H9 (cell line): ENCODE results near the gene DNAJC9. TPM values are rescaled to one million over a fixed set of nuclear protein-coding genes. Genes with fewer than 3 reads are reported as not detected.

Source experiments
- DNase-seq: peaks from one replicate; pipeline ENCODE4 v3.0.0-alpha.2; 2017
- H2AFZ ChIP-seq: one replicate; pipeline ENCODE4 v1.6.1; 2013; ENCODE audit warnings: mild to moderate bottlenecking, low read length, control low read depth, moderate library complexity
- H2AK5ac ChIP-seq: 2 replicates; pipeline ENCODE4 v1.6.1; 2013; ENCODE audit warnings: low read length, control low read depth, mixed read lengths; ENCODE audit not compliant: insufficient read length
- H2BK120ac ChIP-seq: one replicate; pipeline ENCODE4 v1.6.1; 2013; ENCODE audit warnings: low read depth, mild to moderate bottlenecking, low read length, control low read depth, inconsistent platforms; ENCODE audit not compliant: poor library complexity, severe bottlenecking
- H2BK12ac ChIP-seq: 2 replicates; pipeline ENCODE4 v1.6.1; 2013; ENCODE audit warnings: low read length, control low read depth, mixed read lengths, low read depth; ENCODE audit not compliant: insufficient read length
- H2BK15ac ChIP-seq: 2 replicates; pipeline ENCODE4 v1.6.1; 2013; ENCODE audit warnings: low read depth, low read length, control low read depth
- H2BK20ac ChIP-seq: one replicate; pipeline ENCODE4 v1.6.1; 2013; ENCODE audit warnings: low read depth, mild to moderate bottlenecking, low read length, control low read depth, inconsistent platforms; ENCODE audit not compliant: poor library complexity, severe bottlenecking
- H2BK5ac ChIP-seq: 2 replicates; pipeline ENCODE4 v1.6.1; 2013; ENCODE audit warnings: low read length, control low read depth, mixed read lengths; ENCODE audit not compliant: insufficient read length
- H3K14ac ChIP-seq: 2 replicates; pipeline ENCODE4 v1.6.1; 2013; ENCODE audit warnings: low read length, control low read depth; ENCODE audit not compliant: insufficient read depth
- H3K18ac ChIP-seq: 2 replicates; pipeline ENCODE4 v1.6.1; 2013; ENCODE audit warnings: low read depth, mild to moderate bottlenecking, mixed read lengths, low read length, control low read depth; ENCODE audit not compliant: insufficient read length
- H3K23ac ChIP-seq: 2 replicates; pipeline ENCODE4 v1.6.1; 2013; ENCODE audit warnings: low read length, control low read depth, mixed read lengths, low read depth; ENCODE audit not compliant: insufficient read length
- H3K23me2 ChIP-seq: 2 replicates; pipeline ENCODE4 v1.6.1; 2013; ENCODE audit warnings: low read depth, mild to moderate bottlenecking, mixed read lengths, low read length, control low read depth; ENCODE audit not compliant: insufficient read length, poor library complexity, severe bottlenecking
- H3K27ac ChIP-seq: 2 replicates; pipeline ENCODE4 v1.5.1; 2013; ENCODE audit warnings: low read length, control low read depth, mixed read lengths, low read depth; ENCODE audit not compliant: insufficient read length
- H3K27me3 ChIP-seq: 2 replicates; pipeline ENCODE4 v1.6.1; 2013; ENCODE audit warnings: low read length, control low read depth, inconsistent platforms; ENCODE audit not compliant: insufficient read depth
- H3K4ac ChIP-seq: 2 replicates; pipeline ENCODE4 v1.6.1; 2013; ENCODE audit warnings: low read depth, mild to moderate bottlenecking, control low read depth, inconsistent platforms, low read length, moderate library complexity
- H3K4me1 ChIP-seq: 2 replicates; pipeline ENCODE4 v1.6.1; 2013; ENCODE audit warnings: low read length, control low read depth, inconsistent platforms; ENCODE audit not compliant: insufficient read depth
- H3K4me2 ChIP-seq: 2 replicates; pipeline ENCODE4 v1.6.1; 2013; ENCODE audit warnings: low read length, control low read depth, mixed read lengths; ENCODE audit not compliant: insufficient read length, insufficient read depth
- H3K56ac ChIP-seq: 2 replicates; pipeline ENCODE4 v1.6.1; 2013; ENCODE audit warnings: low read depth, mild to moderate bottlenecking, mixed read lengths, low read length, control low read depth; ENCODE audit not compliant: insufficient read length
- H3K79me1 ChIP-seq: 2 replicates; pipeline ENCODE4 v1.6.1; 2013; ENCODE audit warnings: low read depth, mild to moderate bottlenecking, moderate library complexity, low read length, control low read depth, inconsistent platforms; ENCODE audit not compliant: insufficient read depth, poor library complexity, severe bottlenecking
- H3K79me2 ChIP-seq: 2 replicates; pipeline ENCODE4 v1.6.1; 2013; ENCODE audit warnings: low read length, control low read depth, inconsistent platforms; ENCODE audit not compliant: insufficient read depth
- H3K9ac ChIP-seq: 2 replicates; pipeline ENCODE4 v1.6.1; 2013; ENCODE audit warnings: low read length, control low read depth, mixed read lengths; ENCODE audit not compliant: insufficient read length; ENCODE audit errors: extremely low read depth
- H3K9me3 ChIP-seq: one replicate; pipeline ENCODE4 v1.6.1; 2013; ENCODE audit warnings: low read depth, low read length, inconsistent platforms; ENCODE audit not compliant: control insufficient read depth
- H3T11ph ChIP-seq: one replicate; pipeline ENCODE4 v1.6.1; 2013; ENCODE audit warnings: mild to moderate bottlenecking, low read length, control low read depth, inconsistent platforms
- H4K20me1 ChIP-seq: one replicate; pipeline ENCODE4 v1.6.1; 2013; ENCODE audit not compliant: control insufficient read depth, insufficient read length, insufficient read depth
- H4K5ac ChIP-seq: 2 replicates; pipeline ENCODE4 v1.6.1; 2013; ENCODE audit warnings: low read depth, mild to moderate bottlenecking, mixed read lengths, low read length, control low read depth; ENCODE audit not compliant: insufficient read length
- H4K8ac ChIP-seq: replicated peaks from 2 replicates; pipeline ENCODE4 v1.6.1; 2013; ENCODE audit warnings: low read length, control low read depth, mixed read lengths, low read depth; ENCODE audit not compliant: insufficient read length
- H4K91ac ChIP-seq: 2 replicates; pipeline ENCODE4 v1.6.1; 2013; ENCODE audit warnings: low read depth, mild to moderate bottlenecking, moderate library complexity, mixed read lengths, low read length, control low read depth; ENCODE audit not compliant: insufficient read length
- H3K27ac Mint-ChIP-seq, 3 experiments: 2 replicates in 2 of 3; 3 replicates in 1 of 3; pipeline ENCODE4 v1.8.0; 2020 to 2021; ENCODE audit warnings: mixed read lengths in 3 of 3, mild to moderate bottlenecking in 1 of 3, moderate library complexity in 1 of 3
- H3K27me3 Mint-ChIP-seq: 2 replicates; pipeline ENCODE4 v1.8.0; 2021; ENCODE audit warnings: low read depth, mild to moderate bottlenecking, moderate library complexity, mixed read lengths
- H3K36me3 Mint-ChIP-seq, 3 experiments: 2 replicates in 2 of 3; 3 replicates in 1 of 3; pipeline ENCODE4 v1.8.0; 2020 to 2021; ENCODE audit warnings: low read depth in 3 of 3, mixed read lengths in 3 of 3; ENCODE audit not compliant: insufficient read depth in 1 of 3
- H3K4me1 Mint-ChIP-seq, 2 experiments: 2 replicates each; pipeline ENCODE4 v1.8.0; 2020; ENCODE audit warnings: mixed read lengths in 2 of 2
- H3K4me3 Mint-ChIP-seq, 2 experiments: 2 replicates in 1 of 2; 3 replicates in 1 of 2; pipeline ENCODE4 v1.8.0; 2020 to 2021; ENCODE audit warnings: mild to moderate bottlenecking in 2 of 2, mixed read lengths in 2 of 2, moderate library complexity in 1 of 2
- H3K9me3 Mint-ChIP-seq, 2 experiments: 2 replicates in 1 of 2; 3 replicates in 1 of 2; pipeline ENCODE4 v1.8.0; 2020; ENCODE audit warnings: mild to moderate bottlenecking in 2 of 2, mixed read lengths in 2 of 2, moderate library complexity in 1 of 2
- total RNA-seq: library from RNA; stranded (reverse); gene quantifications from 2 replicates; pipeline ENCODE4 v1.2.1, GENCODE V29; 2021
- TF ChIP-seq, protein P1 (sequence below): fragments of 200-600 bp; sonication (generic); conservative IDR thresholded peaks from 3 replicates; pipeline ENCODE4 v1.8.0; 2021; ENCODE audit warnings: antibody characterized with exemption, mild to moderate bottlenecking

The DNAJC9 gene
- total RNA-seq, 1 experiment from 2014 or later: 45.7 TPM

DNA sequence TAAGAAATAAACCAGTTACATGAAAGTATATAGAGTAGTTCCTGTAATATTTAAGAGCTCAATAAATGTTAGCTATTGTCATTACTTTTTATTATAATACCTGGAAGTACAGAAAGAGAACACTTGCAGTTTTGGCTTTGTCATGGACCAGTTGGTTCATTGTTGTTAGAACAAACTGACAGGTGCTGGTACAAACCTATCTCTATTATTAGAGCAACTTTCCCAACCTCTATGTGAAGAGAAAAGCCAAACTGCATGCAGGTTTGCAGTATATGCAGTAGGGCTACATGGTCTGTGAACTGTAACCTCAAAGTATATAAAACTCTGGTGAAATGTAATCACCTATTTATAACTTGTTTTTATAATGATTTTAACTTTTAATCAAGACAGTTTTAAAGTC lies 20.4 kb downstream of the DNAJC9 start:
- Histone ChIP-seq H4K8ac (no peak overlapping the region), H2BK12ac (no peak overlapping the region), H3K4ac (no peak overlapping the region), H2BK15ac (no peak overlapping the region), H2AK5ac (no peak overlapping the region), H3K56ac (no peak overlapping the region), H3K23ac (no peak overlapping the region), H3K27ac (no peak overlapping the region), H3K79me2 (no peaks in the 10 kb centered on the region; the same call in 1 of the 2 replicates), H3K4me2 (no peak overlapping the region), H3K79me1 (no peaks in the 10 kb centered on the region), H3T11ph (no peak overlapping the region), H3K9ac (no peak overlapping the region), H3K9me3 (no peaks in the 10 kb centered on the region), H2BK120ac (no peak overlapping the region), H4K91ac (no peak overlapping the region), H3K18ac (no peak overlapping the region), H3K14ac (no peak overlapping the region), H3K4me1 (no peaks in the 10 kb centered on the region), H2BK5ac (no peak overlapping the region), H4K20me1 (no peaks in the 10 kb centered on the region), H3K23me2 (no peaks in the 10 kb centered on the region), H3K27me3 (no peaks in the 10 kb centered on the region), H2AFZ (no peak overlapping the region), H4K5ac (no peak overlapping the region), H2BK20ac (no peak overlapping the region)
- no peak overlapping the region for H3K27ac Mint-ChIP-seq
- H3K36me3 Mint-ChIP-seq: no peaks in the 10 kb centered on the region; a peak in 1 of 7 replicates
- H3K4me3 Mint-ChIP-seq: no peak overlapping the region
- no peak for DNase-seq
- H3K4me1 Mint-ChIP-seq: no peaks in the 10 kb centered on the region
- TF ChIP-seq, protein P1, sequence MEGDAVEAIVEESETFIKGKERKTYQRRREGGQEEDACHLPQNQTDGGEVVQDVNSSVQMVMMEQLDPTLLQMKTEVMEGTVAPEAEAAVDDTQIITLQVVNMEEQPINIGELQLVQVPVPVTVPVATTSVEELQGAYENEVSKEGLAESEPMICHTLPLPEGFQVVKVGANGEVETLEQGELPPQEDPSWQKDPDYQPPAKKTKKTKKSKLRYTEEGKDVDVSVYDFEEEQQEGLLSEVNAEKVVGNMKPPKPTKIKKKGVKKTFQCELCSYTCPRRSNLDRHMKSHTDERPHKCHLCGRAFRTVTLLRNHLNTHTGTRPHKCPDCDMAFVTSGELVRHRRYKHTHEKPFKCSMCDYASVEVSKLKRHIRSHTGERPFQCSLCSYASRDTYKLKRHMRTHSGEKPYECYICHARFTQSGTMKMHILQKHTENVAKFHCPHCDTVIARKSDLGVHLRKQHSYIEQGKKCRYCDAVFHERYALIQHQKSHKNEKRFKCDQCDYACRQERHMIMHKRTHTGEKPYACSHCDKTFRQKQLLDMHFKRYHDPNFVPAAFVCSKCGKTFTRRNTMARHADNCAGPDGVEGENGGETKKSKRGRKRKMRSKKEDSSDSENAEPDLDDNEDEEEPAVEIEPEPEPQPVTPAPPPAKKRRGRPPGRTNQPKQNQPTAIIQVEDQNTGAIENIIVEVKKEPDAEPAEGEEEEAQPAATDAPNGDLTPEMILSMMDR: no peak
- H3K27me3 Mint-ChIP-seq: no peaks in the 10 kb centered on the region
- H3K9me3 Mint-ChIP-seq: no peaks in the 10 kb centered on the region
